ENCODE data around the gene ARHGEF12. TPM values are rescaled to one million over a fixed set of nuclear protein-coding genes. Genes with fewer than 3 reads are reported as not detected.

Gene ARHGEF12
- total RNA-seq, 2 experiments from 2014 or later, result 15.4 to 16.5 TPM

DNA sequence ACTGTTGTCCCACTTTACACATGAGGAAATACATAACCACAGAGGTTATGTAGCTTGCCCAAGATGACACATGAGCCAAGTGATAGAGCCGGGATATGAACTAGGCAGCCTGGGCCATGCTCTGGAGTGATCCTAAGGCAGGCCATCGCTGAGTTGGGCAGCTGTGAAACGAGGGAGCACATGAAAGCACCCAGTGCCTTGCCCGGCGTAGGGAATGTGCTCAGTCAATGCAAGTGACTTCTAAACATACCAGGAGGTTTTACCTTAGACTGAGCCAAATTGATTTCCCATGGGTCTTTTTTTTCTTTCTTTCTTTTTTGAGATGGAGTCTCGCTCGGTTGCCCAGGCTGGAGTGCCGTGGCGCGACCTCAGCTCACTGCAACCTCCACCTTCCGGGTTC is 185.8 kb downstream of the ARHGEF12 start:
- Mint-ChIP-seq H3K36me3 (ENCODE audit: low read depth) (no peaks in the 10 kb centered on the region), H3K27ac (no peak overlapping the region), H3K27me3 (ENCODE audit: low read depth) (peaks cover 21% of the 10 kb centered on the region), H3K4me3 (no peak overlapping the region), H3K4me1 (ENCODE audit: low read depth) (no peaks in the 10 kb centered on the region), H3K9me3 (no peaks in the 10 kb centered on the region)
- no peak for DNase-seq
- intact Hi-C loops (cut with micrococcal nuclease), result no loop called here
- CTCF ChIA-PET, result interaction anchor here (1.1 kb wide), 1 partner anchor 163 kb away, joined by 4 read pairs; no protein-coding TSS in a partner anchor

- intact Hi-C loops (cut with micrococcal nuclease), result no loop called here
- no peak for DNase-seq
- no peak overlapping the region for H3K4me3 Mint-ChIP-seq
- no peak overlapping the region for H3K27ac Mint-ChIP-seq
- CTCF ChIA-PET, result no interaction called here
- H3K36me3 Mint-ChIP-seq (ENCODE audit: low read depth), result no peaks in the 10 kb centered on the region
- no peaks in the 10 kb centered on the region for H3K9me3 Mint-ChIP-seq
- H3K4me1 Mint-ChIP-seq (ENCODE audit: low read depth), result no peaks in the 10 kb centered on the region
- H3K27me3 Mint-ChIP-seq (ENCODE audit: low read depth), result peaks cover 18% of the 10 kb centered on the region
Measured at GRCh38 chr11:120522736-120523135, 186.5 kb downstream of the ARHGEF12 start.

DNA sequence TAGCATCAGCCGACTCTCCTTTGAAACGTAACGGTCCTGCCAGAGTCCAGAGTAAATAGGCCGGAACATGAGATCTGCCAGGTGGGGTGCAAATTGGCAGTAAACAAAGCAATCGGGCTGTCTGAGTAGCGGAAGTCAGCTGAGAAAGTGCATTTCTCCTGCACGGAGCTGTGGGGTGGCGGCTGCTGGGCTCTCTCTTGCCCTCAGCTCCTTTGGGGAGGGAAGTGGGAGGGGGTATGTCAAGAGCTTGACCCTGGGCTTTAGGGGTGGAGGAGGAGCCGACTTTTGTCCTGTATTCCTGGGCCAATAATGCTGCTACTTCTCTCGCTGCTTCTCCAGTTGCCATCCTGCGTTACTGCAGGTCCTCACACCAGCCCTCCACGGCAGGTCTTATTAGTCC is 187.0 kb downstream of the ARHGEF12 start:
- peaks cover 14% of the 10 kb centered on the region for H3K27me3 Mint-ChIP-seq (ENCODE audit: low read depth)

DNA sequence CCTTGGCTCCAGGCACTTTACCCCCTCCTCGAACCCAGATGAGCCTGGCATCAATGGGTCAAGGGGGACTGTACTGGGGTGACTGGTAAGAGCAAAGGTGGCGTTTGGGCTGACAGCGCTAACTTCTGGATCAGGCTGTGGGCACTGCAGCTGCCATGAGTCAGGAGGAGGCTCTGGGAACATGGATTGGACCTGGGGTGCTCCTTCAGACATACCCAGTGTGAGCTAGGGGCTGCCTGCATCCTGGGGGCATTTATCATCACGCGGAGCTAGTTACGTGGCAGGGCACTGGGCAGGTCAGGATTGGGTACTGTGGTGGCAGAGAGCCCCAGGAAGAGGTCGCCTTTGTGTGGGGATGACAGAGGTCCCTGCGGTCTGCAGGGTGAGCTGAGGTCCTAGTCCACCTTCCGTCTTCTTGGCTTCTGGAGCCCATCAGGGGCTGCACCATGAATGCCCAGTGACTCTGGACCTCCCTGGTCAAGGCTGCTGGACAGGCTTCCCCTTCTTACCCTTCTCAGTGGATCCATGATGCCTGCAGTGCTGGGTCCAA is 188.4 kb downstream of the ARHGEF12 start:
- Mint-ChIP-seq H3K4me1 (ENCODE audit: low read depth) (no peaks in the 10 kb centered on the region), H3K27ac (no peak overlapping the region), H3K4me3 (no peak overlapping the region), H3K9me3 (peaks cover 1% of the 10 kb centered on the region), H3K36me3 (ENCODE audit: low read depth) (no peaks in the 10 kb centered on the region), H3K27me3 (ENCODE audit: low read depth) (peaks cover 14% of the 10 kb centered on the region)
- DNase-seq, result no peak
- CTCF ChIA-PET, result no interaction called here
- intact Hi-C loops (cut with micrococcal nuclease), result no loop called here

More for the DNA sequence above, 187.0 kb downstream of the ARHGEF12 start:
- DNase-seq, result no peak
- H3K4me1 Mint-ChIP-seq (ENCODE audit: low read depth), result no peaks in the 10 kb centered on the region
- H3K4me3 Mint-ChIP-seq, result no peak overlapping the region
- CTCF ChIA-PET, result no interaction called here
- no peaks in the 10 kb centered on the region for H3K36me3 Mint-ChIP-seq (ENCODE audit: low read depth)
- no peak overlapping the region for H3K27ac Mint-ChIP-seq
- intact Hi-C loops (cut with micrococcal nuclease), result no loop called here
- no peaks in the 10 kb centered on the region for H3K9me3 Mint-ChIP-seq

GRCh38 chr11:120525261-120526171 is 189.3 kb downstream of the ARHGEF12 start:
- Mint-ChIP-seq H3K9me3 (peaks cover 1% of the 10 kb centered on the region), H3K36me3 (ENCODE audit: low read depth) (no peaks in the 10 kb centered on the region), H3K4me3 (no peak overlapping the region), H3K27me3 (ENCODE audit: low read depth) (peaks cover 14% of the 10 kb centered on the region), H3K27ac (no peak overlapping the region), H3K4me1 (ENCODE audit: low read depth) (no peaks in the 10 kb centered on the region)
- CTCF ChIA-PET, result no interaction called here
- intact Hi-C loops (cut with micrococcal nuclease), result no loop called here
- DNase-seq, result no peak

- Mint-ChIP-seq H3K36me3 (ENCODE audit: low read depth) (no peaks in the 10 kb centered on the region), H3K4me1 (ENCODE audit: low read depth) (no peaks in the 10 kb centered on the region), H3K27me3 (ENCODE audit: low read depth) (peaks cover 14% of the 10 kb centered on the region), H3K4me3 (no peak overlapping the region), H3K9me3 (peaks cover 1% of the 10 kb centered on the region), H3K27ac (no peak overlapping the region)
- CTCF ChIA-PET, result no interaction called here
- intact Hi-C loops (cut with micrococcal nuclease), result no loop called here
- DNase-seq, result no peak
Measured at GRCh38 chr11:120526241-120526640, 190.0 kb downstream of the ARHGEF12 start.

DNA sequence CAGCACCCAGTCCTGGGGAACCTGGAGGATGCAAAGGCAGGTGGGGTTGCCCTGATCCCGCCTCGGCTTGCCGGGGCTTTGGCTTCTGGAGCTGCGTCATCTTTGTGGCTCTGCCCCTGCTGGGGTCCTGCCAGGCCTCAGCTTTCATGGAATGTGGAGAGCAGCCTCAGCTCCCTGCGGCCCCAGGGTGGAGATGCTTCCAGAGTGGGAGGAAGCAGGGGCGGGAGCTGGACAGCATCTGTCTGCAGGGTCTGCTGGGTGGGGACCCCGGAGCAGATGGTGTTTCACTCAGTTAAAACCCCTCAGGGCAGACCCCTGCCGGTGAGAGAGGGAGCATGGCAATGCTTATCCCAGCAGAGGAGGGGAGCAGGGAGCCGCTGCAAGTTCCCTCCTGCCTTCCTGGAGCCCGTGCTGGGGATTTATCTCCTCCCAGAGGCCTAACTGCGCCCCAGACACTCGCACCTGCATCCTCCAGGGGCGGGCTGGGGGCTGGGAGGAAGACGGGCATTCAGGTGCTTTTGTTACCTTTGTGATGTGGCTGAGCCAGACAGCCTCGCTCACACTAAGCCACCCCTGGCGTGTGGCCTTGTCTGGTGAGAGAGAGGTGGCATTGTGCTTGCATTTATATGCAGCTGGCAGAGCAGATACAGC is 191.0 kb downstream of the ARHGEF12 start:
- Mint-ChIP-seq H3K36me3 (ENCODE audit: low read depth) (no peaks in the 10 kb centered on the region), H3K4me3 (no peak overlapping the region), H3K9me3 (peaks cover 1% of the 10 kb centered on the region), H3K27ac (no peak overlapping the region), H3K4me1 (ENCODE audit: low read depth) (no peaks in the 10 kb centered on the region), H3K27me3 (ENCODE audit: low read depth) (peaks cover 14% of the 10 kb centered on the region)
- intact Hi-C loops (cut with micrococcal nuclease), result no loop called here
- CTCF ChIA-PET, result no interaction called here
- no peak for DNase-seq

DNA sequence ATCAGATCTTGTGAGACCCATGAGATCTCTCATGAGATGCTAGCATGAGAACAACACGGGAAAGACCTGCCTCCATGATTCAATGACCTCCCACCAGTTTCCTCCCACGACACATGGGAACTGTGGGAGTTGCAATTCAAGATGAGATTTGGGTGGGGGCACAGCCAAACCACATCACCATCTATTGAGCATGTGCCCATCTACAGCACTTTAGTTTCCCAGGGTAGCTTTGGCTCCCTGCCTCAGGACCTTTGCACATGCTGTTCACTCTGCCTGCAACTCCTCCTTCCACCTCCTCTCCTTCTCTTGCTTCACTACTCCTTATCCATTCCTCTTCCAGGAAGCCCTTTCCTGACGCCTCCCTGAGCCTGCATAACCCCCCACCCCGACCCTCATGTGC is 192.5 kb downstream of the ARHGEF12 start:
- intact Hi-C loops (cut with micrococcal nuclease), result no loop called here
- CTCF ChIA-PET, result no interaction called here
- no peaks in the 10 kb centered on the region for H3K4me1 Mint-ChIP-seq (ENCODE audit: low read depth)
- no peaks in the 10 kb centered on the region for H3K36me3 Mint-ChIP-seq (ENCODE audit: low read depth)
- peaks cover 1% of the 10 kb centered on the region for H3K9me3 Mint-ChIP-seq
- H3K27me3 Mint-ChIP-seq (ENCODE audit: low read depth), result peaks cover 12% of the 10 kb centered on the region
- no peak for DNase-seq
- no peak overlapping the region for H3K4me3 Mint-ChIP-seq
- H3K27ac Mint-ChIP-seq, result no peak overlapping the region

DNA sequence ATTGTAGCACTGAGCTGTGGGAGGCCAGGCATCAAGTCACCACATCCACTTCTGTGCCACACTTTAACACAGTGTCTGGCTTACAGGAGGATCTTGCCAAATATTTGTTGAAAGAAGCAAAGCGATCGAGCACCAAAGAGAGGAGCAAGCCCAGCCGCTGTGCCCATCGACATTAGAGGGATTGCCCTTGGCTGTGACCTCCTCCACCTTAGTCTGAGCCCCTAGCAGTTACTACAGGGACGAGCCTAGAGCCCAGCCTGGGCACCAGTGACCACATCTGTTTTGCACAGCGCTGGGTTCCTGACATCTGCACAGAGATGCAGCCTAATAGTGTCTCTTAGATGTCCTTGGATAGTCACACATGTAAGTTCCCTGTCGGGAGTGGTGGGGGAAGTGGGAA is 193.0 kb downstream of the ARHGEF12 start:
- Mint-ChIP-seq H3K9me3 (peaks cover 1% of the 10 kb centered on the region), H3K27ac (no peak overlapping the region), H3K4me3 (no peak overlapping the region), H3K4me1 (ENCODE audit: low read depth) (no peaks in the 10 kb centered on the region), H3K36me3 (ENCODE audit: low read depth) (no peaks in the 10 kb centered on the region), H3K27me3 (ENCODE audit: low read depth) (peaks cover 9% of the 10 kb centered on the region)
- intact Hi-C loops (cut with micrococcal nuclease), result no loop called here
- CTCF ChIA-PET, result interaction anchor here (0.9 kb wide), 1 partner anchor 161 kb away, joined by 3 read pairs; no protein-coding TSS in a partner anchor
- no peak for DNase-seq

DNA sequence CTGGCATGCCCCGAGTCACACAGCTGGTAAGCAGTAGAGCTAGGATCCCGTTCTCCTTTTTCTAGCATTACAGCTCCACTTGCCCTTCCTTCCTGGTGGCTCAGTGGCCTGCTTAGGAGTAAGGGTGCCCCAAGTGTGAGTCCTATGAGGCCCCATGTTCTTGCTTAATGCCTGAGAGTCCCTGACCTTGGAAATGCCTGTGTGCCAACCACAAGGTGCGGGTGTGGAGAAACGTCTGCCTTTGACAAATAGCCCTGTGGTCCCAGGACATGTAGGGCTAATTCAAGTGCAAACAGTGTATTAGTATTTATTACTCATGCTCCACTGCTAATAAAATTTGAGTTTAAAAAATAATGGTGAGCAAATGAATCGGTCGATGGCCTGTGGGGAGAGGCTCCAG is 193.7 kb downstream of the ARHGEF12 start:
- no peaks in the 10 kb centered on the region for H3K36me3 Mint-ChIP-seq (ENCODE audit: low read depth)
- CTCF ChIA-PET, result interaction anchor here (0.9 kb wide), 1 partner anchor 162 kb away, joined by 3 read pairs; no protein-coding TSS in a partner anchor
- no peak for DNase-seq
- H3K27me3 Mint-ChIP-seq (ENCODE audit: low read depth), result peaks cover 5% of the 10 kb centered on the region
- H3K4me3 Mint-ChIP-seq, result no peak overlapping the region
- H3K9me3 Mint-ChIP-seq, result peaks cover 1% of the 10 kb centered on the region
- intact Hi-C loops (cut with micrococcal nuclease), result no loop called here
- no peaks in the 10 kb centered on the region for H3K4me1 Mint-ChIP-seq (ENCODE audit: low read depth)
- H3K27ac Mint-ChIP-seq, result no peak overlapping the region

GRCh38 chr11:120532082-120532831 is 196.0 kb downstream of the ARHGEF12 start:
- intact Hi-C loops (cut with micrococcal nuclease), result no loop called here
- Mint-ChIP-seq H3K27me3 (ENCODE audit: low read depth) (peaks cover 2% of the 10 kb centered on the region), H3K36me3 (ENCODE audit: low read depth) (no peaks in the 10 kb centered on the region), H3K27ac (no peak overlapping the region), H3K9me3 (peaks cover 1% of the 10 kb centered on the region), H3K4me3 (no peak overlapping the region), H3K4me1 (ENCODE audit: low read depth) (no peaks in the 10 kb centered on the region)
- no peak for DNase-seq
- CTCF ChIA-PET, result no interaction called here

DNA sequence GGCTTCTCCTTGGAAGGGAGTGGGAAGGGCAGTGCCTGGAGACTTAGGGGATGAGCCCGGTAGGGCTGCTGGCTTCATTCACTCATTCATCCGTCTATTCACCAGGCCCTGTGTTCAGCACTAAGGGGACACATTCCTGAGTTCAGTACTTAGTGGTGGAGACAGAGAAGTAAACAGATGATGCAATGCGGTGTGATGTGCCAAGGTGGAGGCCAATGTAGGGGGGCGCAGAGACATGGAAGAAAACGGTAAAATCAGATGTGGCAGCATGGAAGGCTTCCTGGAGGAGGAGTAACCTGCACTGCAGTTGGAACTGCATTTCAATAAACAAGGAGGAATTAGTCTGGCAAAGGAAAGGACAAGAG is 196.6 kb downstream of the ARHGEF12 start:
- CTCF ChIA-PET, result no interaction called here
- no peaks in the 10 kb centered on the region for H3K36me3 Mint-ChIP-seq (ENCODE audit: low read depth)
- DNase-seq, result no peak

More for the DNA sequence above, 196.6 kb downstream of the ARHGEF12 start:
- Mint-ChIP-seq H3K27me3 (ENCODE audit: low read depth) (peaks cover 2% of the 10 kb centered on the region), H3K9me3 (peaks cover 1% of the 10 kb centered on the region), H3K27ac (no peak overlapping the region), H3K4me3 (no peak overlapping the region), H3K4me1 (ENCODE audit: low read depth) (no peaks in the 10 kb centered on the region)
- intact Hi-C loops (cut with micrococcal nuclease), result no loop called here

Measured in activated naive CD4-positive, alpha-beta T cell treated with anti-CD3 and anti-CD28 coated beads for 36 hours (primary cell).